Suprapubic skin (tissue), 4 donors: ENCODE results near the gene EFTUD2. TPM values are rescaled to one million over a fixed set of nuclear protein-coding genes. Genes with fewer than 3 reads are reported as not detected.

Source experiments
- DNase-seq, 2 donors: peaks; one replicate each; pipeline ENCODE4 v3.0.0-alpha.2; 2019; ENCODE audit warnings: low spot score in 2 of 2
- H3K27ac ChIP-seq: fragments of 200-600 bp; sonication (generic); one replicate; pipeline ENCODE4 v1.5.1; 2019
- H3K27me3 ChIP-seq: fragments of 200-600 bp; sonication (generic); one replicate; pipeline ENCODE4 v1.5.1; 2019
- H3K36me3 ChIP-seq: fragments of 200-600 bp; sonication (generic); one replicate; pipeline ENCODE4 v1.5.1; 2019
- H3K4me1 ChIP-seq: fragments of 200-600 bp; sonication (generic); one replicate; pipeline ENCODE4 v1.5.1; 2019
- H3K4me3 ChIP-seq: fragments of 200-600 bp; sonication (generic); one replicate; pipeline ENCODE4 v1.5.1; 2019; ENCODE audit warnings: mild to moderate bottlenecking
- H3K9me3 ChIP-seq: fragments of 200-600 bp; sonication (generic); one replicate; pipeline ENCODE4 v1.5.1; 2019
- CTCF ChIP-seq, 2 donors: fragments of 200-600 bp in 1 of 2; fragments of 450-650 bp in 1 of 2; sonication (generic) in 1 of 2; IDR thresholded peaks; one replicate each; pipeline ENCODE4 v1.5.1; 2016 to 2019; ENCODE audit warnings: antibody characterized with exemption in 2 of 2, mild to moderate bottlenecking in 1 of 2, moderate library complexity in 1 of 2
- EP300 ChIP-seq: sonication (generic); formaldehyde crosslinking; IDR thresholded peaks from one replicate; pipeline ENCODE4 v1.6.1; 2017; ENCODE audit warnings: antibody characterized with exemption
- POLR2A ChIP-seq, 2 donors: fragments of 450-650 bp; IDR thresholded peaks; one replicate each; pipeline ENCODE4 v1.6.1; 2017; ENCODE audit warnings: antibody characterized with exemption in 2 of 2, mild to moderate bottlenecking in 2 of 2, moderate library complexity in 2 of 2
- POLR2AphosphoS5 ChIP-seq, 3 donors: sonication (generic); formaldehyde crosslinking; IDR thresholded peaks; one replicate each; pipeline ENCODE4 v1.6.1; 2017; ENCODE audit warnings: antibody characterized with exemption in 3 of 3
- WGBS: methylation state at CpG from one replicate; pipeline ENCODE4 v1.1.5; 2018; 5-methylcytosine and 5-hydroxymethylcytosine counted together
- total RNA-seq, 4 donors: library from RNA; depleted of rRNA; stranded (reverse); fragments of >200 nt; gene quantifications; one replicate each; pipeline ENCODE4 v1.1.0, GENCODE V29; 2016

Gene EFTUD2
- total RNA-seq, 4 donors from 2014 or later, result 46.6 to 114 (median 94.7) TPM

- Histone ChIP-seq H3K9me3 (no peaks in the 10 kb centered on the region), H3K4me3 (no peak overlapping the region), H3K27me3 (no peaks in the 10 kb centered on the region), H3K36me3 (no peaks in the 10 kb centered on the region), H3K27ac (no peak overlapping the region), H3K4me1 (no peaks in the 10 kb centered on the region)
- TF ChIP-seq CTCF (IDR thresholded peaks at IDR 0.05) (no peak), EP300 (no peak), POLR2AphosphoS5 (IDR thresholded peaks at IDR 0.05) (no peak), POLR2A (IDR thresholded peaks at IDR 0.05) (no peak)
- DNase-seq, result no peak
- 76% methylated on average over 3 of the region's 7 CpGs for WGBS
Observed at GRCh38 chr17:44928950-44929720, 29.9 kb upstream of the EFTUD2 start.

DNA sequence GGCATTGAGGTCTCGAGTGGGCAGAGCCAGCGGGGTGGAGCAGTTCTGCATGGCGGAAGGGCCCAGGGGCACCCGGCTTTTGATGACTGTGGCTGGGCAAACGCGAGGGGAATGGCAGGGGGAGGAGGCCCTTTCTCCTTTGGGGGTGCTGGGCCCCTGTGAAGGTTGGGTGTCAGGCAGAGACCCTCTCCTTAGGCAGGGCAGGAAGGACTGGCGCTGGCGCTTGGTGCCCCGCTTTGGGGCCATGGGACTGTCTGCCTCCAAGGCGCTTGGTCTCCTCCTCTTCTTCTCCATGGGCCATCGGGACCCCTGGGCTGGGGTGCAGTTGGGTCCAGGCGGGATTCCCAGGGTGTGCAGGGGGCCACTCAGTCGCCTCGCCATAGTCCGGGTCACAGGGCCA, 28.9 kb upstream of the EFTUD2 start:
- no peak overlapping the region for H3K27ac ChIP-seq
- WGBS, result 97% methylated on average over 11 of the region's 15 CpGs
- no peaks in the 10 kb centered on the region for H3K4me1 ChIP-seq
- H3K27me3 ChIP-seq, result no peaks in the 10 kb centered on the region
- no peak for DNase-seq
- no peak for TF ChIP-seq EP300
- no peak for TF ChIP-seq CTCF (IDR thresholded peaks at IDR 0.05)
- no peak for TF ChIP-seq POLR2A (IDR thresholded peaks at IDR 0.05)
- no peak for TF ChIP-seq POLR2AphosphoS5 (IDR thresholded peaks at IDR 0.05)
- H3K36me3 ChIP-seq, result no peaks in the 10 kb centered on the region
- H3K9me3 ChIP-seq, result no peaks in the 10 kb centered on the region
- H3K4me3 ChIP-seq, result no peak overlapping the region

DNA sequence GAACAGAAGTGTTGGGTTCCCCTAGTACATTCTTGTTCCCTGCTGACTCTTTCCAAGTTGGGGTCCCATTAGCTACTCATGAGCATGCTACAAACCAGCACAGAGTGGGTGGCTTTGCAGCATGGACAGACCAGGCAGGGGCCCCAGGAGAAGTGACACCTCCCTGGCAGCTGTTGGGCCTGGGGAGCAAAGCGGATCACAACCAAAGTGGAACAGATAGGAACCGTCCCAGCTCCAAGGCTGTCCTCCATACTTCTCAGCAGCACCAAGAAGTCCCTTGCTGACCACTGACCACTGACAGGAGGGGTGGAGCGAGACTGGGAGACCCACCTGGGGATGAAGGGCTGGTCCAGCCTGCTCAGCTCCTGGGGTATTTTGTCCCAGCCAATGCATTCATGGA, 28.5 kb upstream of the EFTUD2 start:
- no peak for TF ChIP-seq EP300
- TF ChIP-seq POLR2A (IDR thresholded peaks at IDR 0.05), result no peak
- TF ChIP-seq CTCF (IDR thresholded peaks at IDR 0.05), result no peak
- no peak for TF ChIP-seq POLR2AphosphoS5 (IDR thresholded peaks at IDR 0.05)
- H3K27me3 ChIP-seq, result no peaks in the 10 kb centered on the region
- 100% methylated on average over 3 of the region's 3 CpGs for WGBS
- no peaks in the 10 kb centered on the region for H3K9me3 ChIP-seq
- DNase-seq, result no peak
- no peak overlapping the region for H3K27ac ChIP-seq
- H3K4me3 ChIP-seq, result no peak overlapping the region
- no peaks in the 10 kb centered on the region for H3K4me1 ChIP-seq
- no peaks in the 10 kb centered on the region for H3K36me3 ChIP-seq

GRCh38 chr17:44926821-44927525, 27.7 kb upstream of the EFTUD2 start:
- WGBS, result 92% methylated on average over 9 of the region's 15 CpGs
- H3K4me3 ChIP-seq, result no peak overlapping the region
- H3K9me3 ChIP-seq, result no peaks in the 10 kb centered on the region
- TF ChIP-seq CTCF (IDR thresholded peaks at IDR 0.05) (no peak), EP300 (no peak), POLR2A (IDR thresholded peaks at IDR 0.05) (no peak), POLR2AphosphoS5 (IDR thresholded peaks at IDR 0.05) (no peak)
- no peak overlapping the region for H3K27ac ChIP-seq
- no peaks in the 10 kb centered on the region for H3K4me1 ChIP-seq
- no peaks in the 10 kb centered on the region for H3K36me3 ChIP-seq
- DNase-seq, result no peak
- H3K27me3 ChIP-seq, result no peaks in the 10 kb centered on the region
